ENCODE data around the gene FAM53B.
"Not testable (repeated sequence)": the region's sequence is repeated elsewhere in the genome, so short reads cannot be mapped to it uniquely, and the experiment has no call there.

FAM53B gene

DNA sequence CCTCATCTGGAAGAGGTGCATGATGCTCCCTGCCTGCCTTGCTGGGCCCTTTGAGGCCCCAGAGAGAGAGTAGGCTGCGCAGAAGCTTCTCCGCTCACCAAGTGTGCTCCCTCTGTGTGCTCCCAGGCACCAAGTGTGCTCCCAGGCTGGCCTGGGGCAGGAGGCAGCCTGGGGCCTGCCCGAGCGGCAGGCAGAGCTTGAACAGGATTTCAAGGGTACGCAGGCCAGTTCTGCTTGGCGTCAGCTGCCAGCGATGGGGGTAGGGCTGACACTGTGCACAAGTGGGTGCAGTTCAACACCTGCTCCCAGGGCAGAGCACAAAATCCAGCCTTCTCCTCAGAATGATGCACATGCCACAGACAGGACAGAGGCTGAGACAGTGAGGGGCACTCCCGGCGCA is 119.7 kb downstream of the FAM53B start:
- no peak for DNase-seq

DNA sequence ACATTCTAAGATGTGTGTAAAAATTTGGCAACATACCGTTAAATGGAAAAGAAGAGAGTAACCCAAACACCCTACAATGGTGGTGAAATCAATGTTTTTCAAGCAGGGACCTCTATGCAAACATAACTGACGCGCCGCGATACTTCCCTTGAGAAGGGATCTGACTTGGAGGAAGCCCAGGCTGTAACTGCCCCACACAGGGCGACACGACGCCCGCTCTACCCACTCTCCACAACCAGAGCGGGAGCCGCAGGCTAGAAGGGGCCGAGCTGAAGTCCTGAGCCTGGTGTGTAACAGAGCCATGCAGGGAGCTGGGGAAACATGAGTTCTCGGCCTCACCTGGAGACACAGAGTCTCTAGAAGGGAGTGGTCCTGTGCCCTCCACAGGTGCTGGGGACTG is 120.2 kb downstream of the FAM53B start:
- DNase-seq = no peak

DNA sequence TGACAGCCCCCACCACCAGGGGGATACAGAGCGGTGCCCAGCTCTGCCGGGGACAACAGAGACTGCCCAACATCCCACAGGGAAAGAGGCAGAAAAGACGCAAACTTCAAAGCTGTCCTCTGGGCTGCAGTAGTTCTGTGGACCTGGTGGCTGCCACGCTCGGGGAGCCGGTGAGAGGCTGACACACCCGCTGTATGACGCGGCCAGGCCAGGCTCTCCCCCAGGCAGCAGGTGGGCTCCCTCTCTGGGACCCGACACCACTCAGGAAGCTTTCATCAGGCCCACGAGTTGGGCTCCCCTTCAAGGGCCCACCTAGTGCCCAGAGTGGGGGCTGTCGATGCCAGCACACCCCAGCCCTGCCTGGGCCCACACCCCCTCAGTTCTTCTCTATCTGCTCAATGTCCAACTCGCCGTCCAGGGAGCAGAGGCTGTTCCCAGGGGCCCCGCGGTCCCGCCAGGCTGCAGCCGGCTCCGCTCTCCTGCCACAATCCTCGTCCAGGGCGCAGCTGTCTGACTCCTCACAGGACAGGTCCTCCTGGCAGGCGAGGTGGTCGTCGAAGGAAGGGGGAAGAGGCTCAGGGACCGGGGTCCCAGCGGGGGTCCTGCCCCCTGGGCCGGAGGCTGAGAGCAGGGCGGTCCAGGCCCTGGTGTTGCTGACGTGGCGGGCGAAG is 121.2 kb downstream of the FAM53B start:
- DNase-seq = no peak

DNA sequence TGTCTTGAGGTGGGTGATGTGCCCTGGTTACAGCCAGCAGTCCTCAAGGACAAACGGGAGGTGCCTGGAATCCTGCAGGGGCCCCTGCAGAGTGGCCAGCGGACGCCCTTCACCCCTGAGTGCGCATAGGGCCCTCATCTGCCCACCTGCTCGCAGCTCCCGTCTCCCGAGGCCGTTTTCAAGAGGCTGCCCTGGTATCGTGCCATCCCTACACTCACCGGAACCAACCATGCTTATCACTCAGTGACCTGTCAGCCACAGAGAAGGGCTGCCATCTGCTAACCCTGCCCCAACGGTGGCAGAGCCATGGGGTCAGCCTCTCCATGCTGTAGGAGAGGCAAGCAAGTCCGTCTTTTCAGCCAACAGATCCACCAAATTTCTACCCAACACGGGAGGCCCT is 122.0 kb downstream of the FAM53B start:
- no peak for DNase-seq

DNA sequence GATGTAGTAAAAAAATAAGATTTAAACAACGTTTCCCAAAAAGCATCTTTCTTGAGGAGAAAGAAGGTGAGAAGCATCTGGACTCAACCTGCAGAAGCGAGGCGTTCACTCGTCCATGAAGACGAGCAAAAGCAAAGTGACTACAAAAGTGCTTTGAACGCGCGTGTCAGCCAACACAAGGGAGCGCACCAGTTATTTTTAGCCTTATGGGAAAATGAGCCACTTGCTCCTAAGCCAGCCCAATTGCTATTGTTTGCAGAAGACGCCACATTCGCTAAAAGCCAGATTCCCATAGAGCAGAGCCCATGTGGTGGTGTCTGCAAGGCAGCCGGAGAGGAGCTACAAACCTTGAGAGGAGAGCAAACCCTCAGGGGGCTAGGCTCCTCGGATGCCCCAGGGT is 122.5 kb downstream of the FAM53B start:
- DNase-seq = no peak

DNA sequence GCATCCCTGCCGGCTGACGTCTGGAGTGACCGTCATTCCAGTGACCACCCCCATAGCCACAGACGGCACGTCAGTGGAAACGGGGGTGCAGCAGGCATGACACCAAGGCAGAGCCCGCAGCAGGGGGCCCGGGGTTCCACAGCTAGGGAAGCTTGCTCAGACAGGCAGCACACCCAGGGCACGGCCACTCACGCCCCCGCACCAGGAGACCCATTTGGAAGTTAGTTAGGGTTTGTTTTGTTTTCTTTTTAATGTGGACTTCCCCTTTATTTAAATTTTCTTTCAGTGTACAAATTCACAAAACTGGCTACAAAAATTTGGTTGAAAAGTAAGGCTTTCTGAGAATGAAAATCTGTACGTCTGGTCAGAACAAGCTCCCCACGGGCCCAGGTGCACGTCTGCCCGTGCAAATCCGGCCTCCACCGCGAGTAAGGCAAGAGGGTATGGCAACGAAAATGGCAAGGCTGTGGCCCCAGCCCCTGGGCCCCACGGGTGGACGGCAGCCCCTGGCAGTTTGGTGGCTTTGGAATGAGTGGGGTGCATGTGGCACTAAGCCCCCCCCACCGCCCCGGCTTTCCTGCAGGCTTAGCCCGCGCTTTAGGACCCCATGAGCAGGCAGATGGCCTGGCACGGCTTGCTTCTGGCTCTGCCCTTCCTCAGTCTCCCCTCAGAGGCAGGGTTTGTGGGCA is 124.2 kb downstream of the FAM53B start:
- DNase-seq = no peak

DNA sequence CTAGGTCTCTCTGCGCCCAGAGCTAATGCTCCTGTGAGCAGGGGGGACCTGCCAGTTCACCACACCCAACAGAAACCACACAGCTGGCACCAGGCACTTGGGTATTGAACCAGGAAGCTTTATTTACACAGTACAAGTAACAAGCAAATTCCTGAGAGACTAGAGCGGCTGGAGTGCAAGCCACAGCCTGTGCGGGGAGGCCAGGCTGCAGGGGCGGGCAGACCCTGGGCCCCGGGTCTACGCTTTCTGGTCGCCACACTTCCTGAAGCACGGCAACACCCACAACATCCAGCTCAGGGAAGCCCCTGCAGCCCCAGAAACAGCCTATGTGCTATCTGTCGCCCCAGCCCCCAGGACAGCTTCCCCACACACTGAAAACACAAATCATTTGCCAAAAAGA is 125.0 kb downstream of the FAM53B start:
- no peak for DNase-seq

DNA sequence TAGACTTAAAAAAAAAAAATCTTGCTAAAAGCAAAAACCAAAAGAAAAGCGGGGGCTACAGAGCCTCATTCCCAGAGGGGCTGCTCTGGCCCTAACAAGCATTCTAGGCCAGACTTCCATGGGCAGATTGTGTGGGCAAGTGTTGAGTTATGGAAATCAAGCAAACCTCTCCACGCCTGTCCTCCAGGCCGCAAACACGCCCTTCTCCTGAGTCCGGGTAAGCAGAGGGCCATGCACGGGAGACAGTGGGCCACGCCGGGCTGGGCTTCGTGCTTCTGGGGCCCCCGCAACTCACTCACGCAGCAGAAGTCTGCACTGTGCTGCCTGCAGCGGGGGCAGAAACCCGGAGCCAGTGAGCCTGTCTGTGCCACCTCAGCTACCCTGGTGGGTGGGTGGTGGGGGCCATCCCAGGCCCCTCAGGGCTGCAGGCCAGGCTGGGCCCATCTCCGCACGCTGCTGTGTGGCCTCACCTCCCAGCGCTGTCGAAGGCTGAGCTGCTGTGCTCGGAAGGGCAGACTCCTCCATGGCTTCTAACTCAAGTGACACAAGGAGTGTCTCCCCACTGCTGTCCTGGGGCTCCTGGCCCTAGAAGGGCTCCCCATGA is 125.6 kb downstream of the FAM53B start:
- DNase-seq = no peak

DNA sequence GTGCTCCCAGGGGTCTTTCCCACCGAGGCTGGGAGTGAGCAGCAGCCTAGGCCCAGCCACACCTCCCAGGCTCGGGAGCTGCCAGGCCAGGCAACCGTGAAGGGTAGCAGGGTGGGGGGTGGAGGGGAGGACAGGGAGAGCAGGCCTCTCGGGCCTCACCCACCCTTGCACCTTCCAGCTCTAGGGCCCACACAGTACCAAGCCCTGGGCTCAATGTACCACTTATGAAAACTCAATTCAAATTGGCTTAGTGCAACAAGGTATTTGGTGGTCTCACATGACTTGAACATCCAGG is 127.4 kb downstream of the FAM53B start:
- no peak for DNase-seq

DNA sequence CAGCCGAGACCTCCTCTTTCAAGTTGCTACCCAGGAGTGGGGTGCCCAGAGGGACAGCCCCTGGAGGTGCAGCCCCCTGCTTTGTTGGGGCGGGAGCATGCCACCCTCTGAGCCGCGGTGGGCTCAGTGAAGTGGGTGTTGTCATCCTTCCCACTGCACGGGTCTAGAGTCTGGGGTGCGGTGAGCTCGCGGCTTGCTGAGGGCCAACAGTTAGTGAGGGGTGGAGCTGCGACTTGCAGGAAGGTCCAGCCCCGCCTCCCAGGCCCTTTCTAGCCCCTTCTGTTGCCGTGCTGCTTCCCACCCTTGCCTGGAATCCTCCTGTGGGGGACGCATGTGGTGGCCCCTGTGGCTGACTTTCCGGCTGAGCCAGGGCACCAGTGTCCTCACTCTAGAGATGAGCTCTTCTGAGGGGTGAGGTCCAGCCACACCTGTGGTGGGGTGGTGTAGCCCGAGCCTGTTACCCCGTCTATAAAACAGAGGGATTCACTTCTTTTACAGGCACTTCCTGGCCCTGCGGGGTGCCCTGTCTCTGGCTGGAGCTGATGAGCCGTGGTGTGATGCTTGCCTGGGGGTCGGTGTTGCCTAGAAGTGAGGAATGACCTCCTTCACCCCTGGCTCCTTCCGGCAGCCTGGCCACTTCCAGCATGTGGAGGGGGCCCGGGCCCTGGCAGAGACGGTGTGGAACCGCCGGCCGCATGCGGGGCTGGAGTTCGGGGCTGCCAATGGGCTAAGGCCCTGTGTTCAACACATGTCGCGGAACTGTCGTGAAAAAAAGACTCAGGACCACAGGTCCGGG is 127.9 kb downstream of the FAM53B start:
- no peak for DNase-seq

DNA sequence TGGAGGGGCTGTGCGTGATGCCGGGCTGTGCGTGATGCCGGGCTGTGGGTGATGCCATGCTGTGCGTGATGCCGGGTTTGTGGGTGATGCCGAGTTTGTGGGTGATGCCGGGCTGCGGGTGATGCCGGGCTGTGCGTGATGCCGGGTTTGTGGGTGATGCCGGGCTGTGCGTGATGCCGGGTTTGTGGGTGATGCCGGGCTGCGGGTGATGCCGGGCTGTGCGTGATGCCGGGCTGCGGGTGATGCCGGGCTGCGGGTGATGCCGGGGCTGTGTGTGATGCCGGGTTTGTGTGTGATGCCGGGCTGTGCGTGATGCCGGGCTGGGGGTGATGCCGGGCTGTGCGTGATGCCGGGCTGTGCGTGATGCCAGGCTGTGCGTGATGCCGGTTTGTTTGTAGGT is 128.9 kb downstream of the FAM53B start:
- DNase-seq = no peak

DNA sequence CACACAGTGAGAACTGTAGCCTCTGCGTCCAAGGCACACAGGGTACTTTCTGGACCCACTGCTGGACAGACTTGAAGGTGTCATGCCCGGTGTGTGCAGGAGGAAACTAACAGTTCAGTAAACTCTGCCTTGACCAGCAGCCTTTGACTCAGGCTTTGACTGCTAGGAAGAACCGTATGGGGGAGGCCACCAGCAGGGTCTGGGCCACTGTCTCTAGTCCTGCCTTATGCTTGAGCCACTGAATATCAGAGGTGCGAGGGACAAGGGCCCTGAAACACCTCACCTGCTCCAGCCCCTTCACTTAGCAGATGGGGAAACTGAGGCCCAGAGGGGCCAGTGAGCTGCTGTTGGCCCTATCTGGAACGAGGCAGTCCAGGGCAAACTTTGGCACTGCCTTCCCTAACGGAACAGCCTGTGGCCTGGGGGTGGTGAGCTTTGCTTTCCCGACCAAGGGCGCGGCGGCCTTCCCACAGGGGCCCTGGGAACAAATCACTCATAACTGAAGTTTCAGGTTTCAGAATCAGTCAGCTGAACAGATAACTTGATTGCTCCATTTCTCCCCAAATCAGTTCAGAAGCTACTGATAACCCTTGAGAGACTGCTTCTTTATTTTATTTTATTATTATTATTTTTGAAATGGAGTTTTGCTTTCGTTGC is 130.0 kb downstream of the FAM53B start:
- no peak for DNase-seq

DNA sequence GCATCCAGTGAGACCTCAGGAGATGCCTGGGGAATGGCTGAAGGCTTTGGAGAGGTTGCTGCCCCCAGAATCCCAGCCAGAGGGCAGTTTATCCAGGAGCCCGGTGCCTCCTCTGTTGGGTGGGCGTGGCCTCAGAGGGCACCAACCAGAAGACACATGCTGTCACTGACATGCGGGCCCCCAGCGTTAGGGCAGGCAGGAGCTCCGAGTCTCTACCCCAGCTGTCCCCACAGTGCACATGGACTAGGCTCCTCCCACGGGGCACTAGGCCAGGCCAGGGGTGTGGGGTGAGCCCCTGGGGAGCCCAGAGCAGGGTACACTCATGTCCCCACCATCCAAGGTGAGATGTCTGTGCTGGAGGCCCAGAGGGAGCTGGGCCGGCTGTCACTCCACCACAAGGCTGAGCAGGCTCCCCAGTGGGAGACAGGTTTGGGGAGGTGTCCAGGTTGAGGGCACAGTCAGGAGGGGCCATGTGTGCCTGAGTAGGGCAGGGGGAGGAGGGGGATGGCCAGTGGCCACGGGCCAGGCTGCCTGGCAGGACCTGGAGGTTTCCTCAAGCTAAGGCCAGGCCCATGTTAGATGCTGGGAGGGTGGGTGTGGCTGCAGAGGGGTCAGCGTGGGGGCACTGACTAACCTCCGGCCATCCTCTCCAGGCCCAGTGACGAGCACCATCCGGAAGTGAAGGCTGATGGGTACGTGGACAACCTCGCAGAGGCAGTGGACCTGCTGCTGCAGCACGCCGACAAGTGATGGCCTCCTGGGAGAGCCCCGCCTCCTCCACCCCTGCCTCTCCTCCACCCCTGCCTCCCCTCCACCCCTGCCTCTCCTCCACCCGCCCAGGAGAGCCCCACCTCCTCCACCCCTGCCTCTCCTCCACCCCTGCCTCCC is 131.3 kb downstream of the FAM53B start:
- DNase-seq = no peak

DNA sequence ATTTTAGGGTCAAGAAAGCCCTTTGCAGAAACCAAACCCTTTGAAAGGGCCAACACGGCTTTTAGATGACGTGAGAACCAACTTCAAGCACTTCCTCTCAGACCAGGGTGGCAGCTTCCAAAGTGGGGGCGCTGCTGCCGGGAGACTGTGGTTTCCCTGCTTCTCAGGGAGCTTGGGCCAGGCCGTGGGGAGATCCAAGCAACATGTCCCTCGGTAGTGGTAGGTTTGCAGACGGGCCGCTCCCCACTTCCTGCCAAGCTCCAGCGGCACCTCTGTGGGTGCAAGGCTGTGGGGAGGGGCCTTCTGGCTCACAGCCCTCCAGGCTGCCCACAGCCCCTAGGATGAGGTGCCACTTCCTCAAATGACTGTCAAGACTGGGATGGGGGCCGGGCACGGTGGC is 132.4 kb downstream of the FAM53B start:
- no peak for DNase-seq

DNA sequence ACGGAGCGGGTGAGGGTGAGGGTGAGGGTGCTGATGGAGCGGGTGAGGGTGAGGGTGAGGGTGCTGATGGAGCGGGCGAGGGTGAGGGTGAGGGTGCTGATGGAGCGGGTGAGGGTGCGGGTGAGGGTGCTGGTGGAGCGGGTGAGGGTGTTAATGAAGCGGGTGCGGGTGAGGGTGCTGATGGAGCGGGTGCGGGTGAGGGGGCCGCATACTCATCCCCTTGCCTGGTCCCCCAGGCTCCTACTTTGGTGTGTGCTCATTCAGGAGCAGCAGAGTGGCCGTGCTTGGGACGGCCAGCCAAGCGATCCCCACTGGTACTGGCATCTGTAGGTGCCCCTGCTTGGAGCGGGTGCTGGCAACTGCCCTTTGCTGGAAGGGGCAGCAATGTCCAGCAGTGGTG is 133.3 kb downstream of the FAM53B start:
- not testable (repeated sequence) for DNase-seq

DNA sequence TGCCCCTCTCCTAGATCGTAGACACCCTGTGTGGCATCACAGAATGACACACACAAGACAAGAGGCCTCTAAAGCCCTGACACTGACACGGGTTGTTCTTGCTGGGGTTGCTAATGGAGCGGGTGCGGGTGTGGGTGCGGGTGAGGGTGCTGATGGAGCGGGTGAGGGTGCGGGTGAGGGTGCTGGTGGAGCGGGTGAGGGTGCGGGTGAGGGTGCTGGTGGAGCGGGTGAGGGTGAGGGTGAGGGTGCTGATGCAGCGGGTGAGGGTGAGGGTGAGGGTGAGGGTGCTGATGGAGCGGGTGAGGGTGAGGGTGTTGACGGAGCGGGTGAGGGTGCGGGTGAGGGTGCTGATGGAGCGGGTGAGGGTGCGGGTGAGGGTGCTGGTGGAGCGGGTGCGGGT is 134.0 kb downstream of the FAM53B start:
- not testable (repeated sequence) for DNase-seq

DNA sequence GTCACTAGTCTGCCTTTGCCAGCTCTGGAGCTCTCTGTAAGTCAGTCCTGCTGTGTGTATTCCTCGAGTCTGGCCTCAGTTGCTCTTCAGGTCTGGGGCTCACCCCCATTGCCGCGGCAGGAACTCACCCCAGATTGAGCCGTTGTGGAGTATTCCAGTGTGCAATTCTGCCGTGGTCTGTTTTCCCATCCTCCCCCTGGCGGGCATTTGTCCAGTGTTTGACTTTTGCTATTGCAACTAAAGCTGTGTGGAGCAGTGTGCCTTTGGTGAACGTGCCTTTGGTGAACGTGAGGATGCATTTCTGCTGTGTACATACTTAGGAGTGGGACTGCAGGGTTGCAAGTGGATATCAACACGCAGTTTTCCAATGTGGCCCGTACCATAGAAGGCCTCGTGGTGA is 134.5 kb downstream of the FAM53B start:
- DNase-seq = no peak

DNA sequence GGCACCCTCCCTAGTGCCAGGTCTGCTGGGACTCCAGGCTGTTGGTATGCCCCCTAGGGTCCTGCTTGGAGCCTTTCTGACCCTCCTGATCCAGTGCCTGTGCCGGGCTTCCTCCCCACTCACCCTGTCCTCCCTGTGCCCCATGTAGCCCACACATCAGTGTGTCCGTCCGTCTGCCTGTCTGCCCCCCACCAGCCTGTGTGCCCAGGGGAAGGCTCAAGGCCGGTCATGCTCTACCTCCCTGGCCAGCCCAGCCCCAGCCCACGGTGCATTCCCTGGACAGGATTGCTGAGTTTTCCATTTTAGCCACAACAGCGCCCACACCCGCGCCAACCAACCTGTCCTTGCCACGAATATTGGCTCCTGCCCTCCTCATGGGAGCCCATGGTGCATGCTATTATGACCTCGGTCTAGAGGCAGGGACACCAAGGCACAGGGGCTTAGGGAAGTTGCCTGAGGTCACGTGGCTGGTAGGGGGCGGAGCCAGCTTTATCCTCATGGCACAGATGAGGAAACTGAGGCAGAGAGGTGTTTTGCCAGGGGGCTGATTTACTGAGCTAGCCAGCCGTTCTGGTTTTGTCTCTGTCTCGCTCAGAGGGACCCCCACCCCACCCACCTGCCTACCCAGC is 136.0 kb downstream of the FAM53B start:
- DNase-seq = no peak

DNA sequence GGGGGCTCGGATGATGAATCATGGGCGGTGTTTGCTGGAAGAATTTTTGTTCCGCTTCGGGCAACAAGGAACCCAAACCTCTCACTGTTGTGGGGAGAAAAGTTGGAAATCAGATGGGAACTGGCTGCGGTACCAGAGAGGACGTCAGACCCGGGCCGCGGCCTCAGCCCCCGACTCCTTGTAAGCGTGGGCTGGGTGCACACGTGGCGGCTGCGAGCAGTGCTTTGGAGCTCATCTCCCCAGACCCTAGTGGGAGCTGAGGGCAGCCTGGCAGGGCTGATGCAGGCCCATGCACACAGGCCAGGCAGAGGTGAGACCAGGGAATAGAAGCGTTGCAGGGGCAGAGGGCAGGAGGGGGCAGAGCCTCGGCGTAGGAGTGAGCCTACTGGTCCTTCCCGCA is 136.5 kb downstream of the FAM53B start:
- no peak for DNase-seq

DNA sequence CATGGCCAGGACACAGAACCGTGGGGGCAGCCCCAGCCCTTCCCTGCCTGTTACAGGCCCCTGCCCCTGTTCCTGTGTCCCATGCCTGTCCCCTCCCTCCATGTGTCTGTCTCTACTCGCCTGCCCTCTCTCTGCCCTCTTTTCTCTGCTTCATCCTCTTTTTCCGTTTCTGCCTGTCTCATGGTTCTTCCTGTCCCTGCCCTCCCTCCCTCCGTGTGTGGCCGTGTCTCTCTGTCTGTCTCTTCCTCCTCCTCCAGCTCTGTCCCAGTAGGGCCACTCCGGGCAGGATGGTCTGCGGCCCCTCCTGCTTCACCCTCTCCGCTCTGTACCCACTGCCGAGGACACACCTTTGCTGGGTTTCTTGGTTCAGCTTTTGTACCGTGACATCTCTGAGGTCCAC is 137.4 kb downstream of the FAM53B start:
- no peak for DNase-seq

All from fibroblast of skin of abdomen (primary cell).